OCI-LY3 (cell line): ENCODE results near the gene PTPRD.

Experiments used
- EZH2phosphoT487 ChIP-seq: fragments of 200-600 bp; shearing (Covaris generic); IDR thresholded peaks from 2 replicates; pipeline ENCODE4 v1.6.1; 2018; ENCODE audit warnings: antibody characterized with exemption, mixed run types, low read depth
- TF ChIP-seq, protein P1 (sequence below): fragments of 200-600, 300-600 bp; sonication (generic); IDR thresholded peaks from 2 replicates; pipeline ENCODE4 v1.5.1; 2014; ENCODE audit warnings: antibody characterized with exemption, low read length, low read depth

DNA sequence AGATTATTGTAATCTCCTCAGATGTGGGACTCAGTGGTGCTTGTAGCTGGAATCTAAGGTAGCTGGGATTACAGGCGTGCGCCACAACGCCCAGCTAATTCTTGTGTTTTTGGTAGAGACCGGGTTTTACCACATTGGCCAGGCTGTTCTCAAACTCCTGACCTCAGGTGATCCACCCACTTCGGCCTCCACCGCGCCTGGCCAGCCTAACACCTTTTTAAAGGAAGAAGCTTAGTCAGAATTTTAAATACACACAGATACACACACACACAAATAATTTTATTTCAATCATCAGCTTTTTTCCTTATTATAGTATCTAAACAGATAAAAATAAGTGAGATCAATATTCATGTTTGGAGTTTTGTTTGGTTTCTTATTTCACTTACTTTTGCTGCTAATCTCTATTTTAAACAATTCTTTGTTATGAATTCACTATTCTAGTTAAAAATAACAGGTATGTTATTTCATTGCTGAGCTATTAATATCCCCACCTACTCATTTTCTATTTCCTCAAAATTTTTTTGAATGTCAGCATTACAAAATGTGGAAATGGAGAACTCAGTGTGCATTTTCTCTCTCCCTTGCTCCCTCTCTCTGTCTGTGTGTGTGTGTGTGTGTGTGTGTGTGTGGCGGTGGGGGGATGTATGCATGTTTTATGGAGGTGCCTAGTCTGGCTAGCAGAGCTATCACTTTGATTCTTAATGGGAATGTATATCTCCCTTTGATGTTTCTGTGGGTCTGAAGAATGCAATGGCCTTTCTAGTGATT lies 1852.6 kb downstream of the PTPRD start:
- TF ChIP-seq, protein P1, sequence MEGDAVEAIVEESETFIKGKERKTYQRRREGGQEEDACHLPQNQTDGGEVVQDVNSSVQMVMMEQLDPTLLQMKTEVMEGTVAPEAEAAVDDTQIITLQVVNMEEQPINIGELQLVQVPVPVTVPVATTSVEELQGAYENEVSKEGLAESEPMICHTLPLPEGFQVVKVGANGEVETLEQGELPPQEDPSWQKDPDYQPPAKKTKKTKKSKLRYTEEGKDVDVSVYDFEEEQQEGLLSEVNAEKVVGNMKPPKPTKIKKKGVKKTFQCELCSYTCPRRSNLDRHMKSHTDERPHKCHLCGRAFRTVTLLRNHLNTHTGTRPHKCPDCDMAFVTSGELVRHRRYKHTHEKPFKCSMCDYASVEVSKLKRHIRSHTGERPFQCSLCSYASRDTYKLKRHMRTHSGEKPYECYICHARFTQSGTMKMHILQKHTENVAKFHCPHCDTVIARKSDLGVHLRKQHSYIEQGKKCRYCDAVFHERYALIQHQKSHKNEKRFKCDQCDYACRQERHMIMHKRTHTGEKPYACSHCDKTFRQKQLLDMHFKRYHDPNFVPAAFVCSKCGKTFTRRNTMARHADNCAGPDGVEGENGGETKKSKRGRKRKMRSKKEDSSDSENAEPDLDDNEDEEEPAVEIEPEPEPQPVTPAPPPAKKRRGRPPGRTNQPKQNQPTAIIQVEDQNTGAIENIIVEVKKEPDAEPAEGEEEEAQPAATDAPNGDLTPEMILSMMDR = no peak
- TF ChIP-seq EZH2phosphoT487 = no peak
